CD4-positive, CD25-positive, alpha-beta regulatory T cell (primary cell): ENCODE data around the gene HABP2. TPM values are rescaled to one million over a fixed set of nuclear protein-coding genes. Genes with fewer than 3 reads are reported as not detected.
A peak's percentile ranks its signal among the peaks of the same experiment; 100 is the strongest.

ENCODE experiments used
- ATAC-seq, 2 donors: fragments of 150-1000 bp; cut with Tn5 transposase; one replicate each; pipeline ENCODE4 v1.10.0; 2021; ENCODE audit warnings: low read depth in 2 of 2, moderate number of reproducible peaks in 2 of 2, moderate library complexity in 1 of 2
- DNase-seq, 3 donors: peaks; one replicate each; pipeline versions ENCODE4 v3.0.0 to v3.0.0-alpha.2; 2012 to 2022; ENCODE audit warnings: mixed read lengths in 1 of 3
- H3K27ac ChIP-seq: one replicate; pipeline ENCODE4 v1.7.0; 2013; ENCODE audit warnings: mild to moderate bottlenecking, low read length; ENCODE audit not compliant: insufficient read depth, poor library complexity, severe bottlenecking
- H3K27me3 ChIP-seq: one replicate; pipeline ENCODE4 v1.7.0; 2013; ENCODE audit warnings: low read length; ENCODE audit not compliant: control insufficient read depth, insufficient read depth
- H3K36me3 ChIP-seq: one replicate; pipeline ENCODE4 v1.7.0; 2013; ENCODE audit warnings: mild to moderate bottlenecking, low read length, moderate library complexity; ENCODE audit not compliant: control insufficient read depth, insufficient read depth
- H3K4me1 ChIP-seq: 2 replicates; pipeline ENCODE4 v1.7.0; 2013; ENCODE audit warnings: mild to moderate bottlenecking, low read length; ENCODE audit not compliant: insufficient read depth, control insufficient read depth, poor library complexity, severe bottlenecking
- H3K4me3 ChIP-seq: one replicate; pipeline ENCODE4 v1.7.0; 2013; ENCODE audit warnings: low read depth, mild to moderate bottlenecking, low read length, moderate library complexity
- H3K9me3 ChIP-seq, 2 experiments: 1 replicate in 1 of 2; 2 replicates in 1 of 2; pipeline ENCODE4 v1.7.0; 2013; ENCODE audit warnings: low read length in 2 of 2, mild to moderate bottlenecking in 1 of 2, moderate library complexity in 1 of 2; ENCODE audit not compliant: control insufficient read depth in 2 of 2
- H3K27ac Mint-ChIP-seq, 3 donors: one replicate each; pipeline ENCODE4 v1.8.0; 2020 to 2022; ENCODE audit warnings: mild to moderate bottlenecking in 3 of 3, mixed read lengths in 3 of 3, moderate library complexity in 2 of 3
- H3K27me3 Mint-ChIP-seq: one replicate; pipeline ENCODE4 v1.8.0; 2022; ENCODE audit warnings: mild to moderate bottlenecking, mixed read lengths
- H3K36me3 Mint-ChIP-seq: one replicate; pipeline ENCODE4 v1.8.0; 2020; ENCODE audit warnings: mixed read lengths
- H3K4me1 Mint-ChIP-seq, 4 donors: one replicate each; pipeline ENCODE4 v1.8.0; 2020 to 2022; ENCODE audit warnings: mixed read lengths in 4 of 4, mild to moderate bottlenecking in 1 of 4
- H3K4me3 Mint-ChIP-seq, 4 donors: one replicate each; pipeline ENCODE4 v1.8.0; 2020 to 2022; ENCODE audit warnings: mild to moderate bottlenecking in 4 of 4, mixed read lengths in 4 of 4, moderate library complexity in 3 of 4
- H3K9me3 Mint-ChIP-seq, 7 donors: one replicate each; pipeline ENCODE4 v1.8.0; 2020 to 2022; ENCODE audit warnings: mixed read lengths in 7 of 7, mild to moderate bottlenecking in 3 of 7, moderate library complexity in 2 of 7
- polyA plus RNA-seq, 4 donors: library from polyadenylated mRNA; unstranded; fragments of 300-500 nt; fragmentation: Illumina TruSeq; gene quantifications; one replicate each; pipeline ENCODE4 v1.2.3, GENCODE V29; 2021
- total RNA-seq: library from RNA; stranded (reverse); gene quantifications from one replicate; pipeline ENCODE4 v1.2.3, GENCODE V29; 2022

HABP2 gene
- total and polyA plus RNA-seq, 5 donors from 2014 or later: not detected

DNA sequence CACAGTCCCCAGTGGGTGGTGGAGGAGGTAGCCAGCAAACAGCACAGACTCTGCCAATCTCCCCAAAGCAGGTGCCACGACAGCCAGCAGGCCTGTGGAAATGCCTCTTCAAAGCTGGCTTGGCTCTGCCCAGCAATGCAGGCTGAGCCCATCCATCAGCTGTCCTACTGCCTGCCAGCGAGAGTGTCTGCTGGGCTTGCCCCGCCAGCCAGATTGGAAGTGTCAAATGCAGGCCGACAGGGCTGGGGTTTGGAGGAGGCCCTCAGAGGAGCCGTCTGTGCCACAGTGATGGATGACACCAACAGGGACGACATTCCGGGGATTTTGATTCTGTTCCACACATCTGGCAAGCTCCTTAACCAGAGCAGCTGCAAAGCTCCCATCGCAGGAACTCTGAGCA, 16.7 kb downstream of the HABP2 start:
- no peak overlapping the region for H3K4me3 Mint-ChIP-seq
- no peaks in the 10 kb centered on the region for H3K36me3 Mint-ChIP-seq
- H3K4me1 ChIP-seq: no peaks in the 10 kb centered on the region
- no peaks in the 10 kb centered on the region for H3K36me3 ChIP-seq
- no peaks in the 10 kb centered on the region for H3K27me3 Mint-ChIP-seq
- peaks cover 0 to 2% (median 0%) of the 10 kb centered on the region in 7 donors for H3K9me3 Mint-ChIP-seq
- no peak overlapping the region for H3K4me3 ChIP-seq
- no peaks in the 10 kb centered on the region for H3K9me3 ChIP-seq
- DNase-seq (no peak), ATAC-seq (no peak)
- H3K27me3 ChIP-seq: no peaks in the 10 kb centered on the region
- no peak overlapping the region for H3K27ac ChIP-seq
- no peak overlapping the region for H3K27ac Mint-ChIP-seq
- no peaks in the 10 kb centered on the region for H3K4me1 Mint-ChIP-seq

- H3K27ac Mint-ChIP-seq: no peak overlapping the region
- ATAC-seq (no peak), DNase-seq (no peak)
Measured at GRCh38 chr10:113572520-113573290, 19.9 kb downstream of the HABP2 start.

DNA sequence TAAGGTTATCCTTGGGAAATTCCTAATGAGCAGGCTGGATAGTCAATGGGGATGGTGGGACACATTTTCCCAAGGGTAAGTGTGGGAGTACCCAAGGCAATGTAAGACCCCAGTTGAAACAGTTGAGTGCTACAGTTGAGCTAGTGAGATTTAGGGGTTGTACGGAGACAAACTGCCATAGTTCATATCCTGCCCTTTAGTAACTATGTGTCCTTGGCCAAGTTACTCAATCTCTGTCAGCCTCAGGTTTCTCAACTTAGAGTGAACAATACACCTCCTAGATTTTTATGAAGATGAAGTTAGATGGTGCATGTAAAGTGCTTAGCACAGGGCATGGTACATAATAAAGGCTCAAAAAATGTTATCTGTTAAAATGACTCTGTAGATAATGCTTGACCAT, 20.5 kb downstream of the HABP2 start:
- no peaks in the 10 kb centered on the region for H3K4me1 Mint-ChIP-seq
- H3K9me3 Mint-ChIP-seq: peaks cover 0 to 2% (median 0%) of the 10 kb centered on the region in 7 donors
- no peaks in the 10 kb centered on the region for H3K9me3 ChIP-seq
- H3K4me3 ChIP-seq: no peak overlapping the region
- no peak for ATAC-seq
- no peak for DNase-seq
- H3K4me3 Mint-ChIP-seq: no peak overlapping the region
- no peak overlapping the region for H3K27ac Mint-ChIP-seq
- no peaks in the 10 kb centered on the region for H3K27me3 Mint-ChIP-seq
- H3K36me3 ChIP-seq: no peaks in the 10 kb centered on the region
- no peaks in the 10 kb centered on the region for H3K36me3 Mint-ChIP-seq
- no peaks in the 10 kb centered on the region for H3K4me1 ChIP-seq
- H3K27ac ChIP-seq: no peak overlapping the region
- H3K27me3 ChIP-seq: no peaks in the 10 kb centered on the region

More at GRCh38 chr10:113572520-113573290, 19.9 kb downstream of the HABP2 start:
- no peak overlapping the region for H3K27ac ChIP-seq
- H3K36me3 ChIP-seq: no peaks in the 10 kb centered on the region
- Mint-ChIP-seq H3K9me3 (peaks cover 0 to 2% (median 0%) of the 10 kb centered on the region in 7 donors), H3K4me3 (no peak overlapping the region), H3K4me1 (no peaks in the 10 kb centered on the region), H3K27me3 (no peaks in the 10 kb centered on the region), H3K36me3 (no peaks in the 10 kb centered on the region)
- no peaks in the 10 kb centered on the region for H3K9me3 ChIP-seq
- no peaks in the 10 kb centered on the region for H3K27me3 ChIP-seq
- H3K4me3 ChIP-seq: no peak overlapping the region
- H3K4me1 ChIP-seq: no peaks in the 10 kb centered on the region

DNA sequence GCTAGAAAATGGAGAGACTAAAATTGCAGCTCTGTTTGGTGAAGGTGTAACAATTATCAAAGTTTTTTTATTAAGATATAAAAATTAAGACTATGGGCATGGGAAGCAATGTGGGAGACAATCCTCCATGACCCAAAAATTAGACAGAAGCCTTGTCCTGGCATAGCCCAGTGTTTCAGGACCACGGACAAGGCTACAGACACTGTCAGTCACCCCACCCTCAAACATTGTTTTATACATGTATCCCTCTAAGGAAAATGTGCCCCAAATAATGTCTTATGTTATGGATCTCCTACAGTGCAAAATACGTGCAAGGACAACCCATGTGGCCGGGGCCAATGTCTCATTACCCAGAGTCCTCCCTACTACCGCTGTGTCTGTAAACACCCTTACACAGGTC, 24.0 kb downstream of the HABP2 start:
- no peak for DNase-seq
- H3K27ac Mint-ChIP-seq: no peak overlapping the region
- peaks cover 0 to 3% (median 0%) of the 10 kb centered on the region in 7 donors for H3K9me3 Mint-ChIP-seq
- H3K4me1 Mint-ChIP-seq: no peaks in the 10 kb centered on the region
- H3K4me3 Mint-ChIP-seq: no peak overlapping the region
- Histone ChIP-seq H3K4me3 (no peak overlapping the region), H3K4me1 (no peaks in the 10 kb centered on the region), H3K36me3 (no peaks in the 10 kb centered on the region), H3K27me3 (no peaks in the 10 kb centered on the region), H3K27ac (no peak overlapping the region), H3K9me3 (no peaks in the 10 kb centered on the region)
- no peaks in the 10 kb centered on the region for H3K36me3 Mint-ChIP-seq
- no peaks in the 10 kb centered on the region for H3K27me3 Mint-ChIP-seq
- ATAC-seq: no peak

DNA sequence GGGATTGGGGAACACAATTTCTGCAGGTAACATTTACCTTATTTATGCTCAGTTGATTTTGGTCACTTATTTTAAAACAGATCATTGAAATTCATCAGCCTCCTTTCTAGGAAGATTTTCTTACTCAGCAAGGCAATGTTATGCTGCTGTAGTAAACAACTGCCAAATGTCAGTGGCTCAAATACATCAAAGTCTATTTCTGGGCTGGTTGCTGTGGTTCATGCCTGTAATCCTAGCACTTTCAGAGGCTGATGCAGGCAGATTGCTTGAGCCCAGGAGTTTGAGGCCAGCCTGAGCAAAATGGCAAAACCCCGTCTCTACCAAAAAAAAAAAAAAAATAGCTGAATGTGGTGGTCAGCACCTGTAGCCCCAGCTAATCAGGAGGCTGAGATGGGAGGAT, 25.9 kb downstream of the HABP2 start:
- Mint-ChIP-seq H3K27ac (no peak overlapping the region), H3K27me3 (peaks cover 4% of the 10 kb centered on the region), H3K36me3 (no peaks in the 10 kb centered on the region), H3K4me3 (no peak overlapping the region), H3K9me3 (peaks cover 0 to 3% (median 0%) of the 10 kb centered on the region in 7 donors), H3K4me1 (no peaks in the 10 kb centered on the region)
- Histone ChIP-seq H3K27me3 (no peaks in the 10 kb centered on the region), H3K4me3 (no peak overlapping the region), H3K27ac (no peak overlapping the region), H3K4me1 (no peaks in the 10 kb centered on the region), H3K9me3 (no peaks in the 10 kb centered on the region), H3K36me3 (no peaks in the 10 kb centered on the region)
- ATAC-seq: no peak
- DNase-seq: no peak

DNA sequence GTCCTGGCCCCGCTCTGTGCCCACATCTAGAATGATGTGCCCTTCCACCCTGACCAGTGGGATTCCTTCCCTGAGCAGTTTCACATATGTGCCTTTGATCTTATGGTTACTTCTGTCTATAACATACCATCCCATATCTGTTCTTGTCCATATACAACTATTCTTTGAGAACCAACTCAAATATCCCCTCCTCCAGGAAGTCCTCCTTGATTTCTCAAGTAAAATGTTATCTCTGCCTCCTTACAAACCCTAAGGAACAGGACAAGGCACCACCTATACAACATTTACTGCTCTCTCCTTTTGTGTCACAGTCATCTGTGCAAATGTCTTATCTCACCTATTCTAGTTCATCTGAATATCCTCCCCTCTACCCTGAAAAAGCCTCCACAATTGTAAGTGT, 28.2 kb downstream of the HABP2 start:
- no peaks in the 10 kb centered on the region for H3K36me3 Mint-ChIP-seq
- H3K9me3 ChIP-seq: no peaks in the 10 kb centered on the region
- no peak overlapping the region for H3K27ac Mint-ChIP-seq

DNA sequence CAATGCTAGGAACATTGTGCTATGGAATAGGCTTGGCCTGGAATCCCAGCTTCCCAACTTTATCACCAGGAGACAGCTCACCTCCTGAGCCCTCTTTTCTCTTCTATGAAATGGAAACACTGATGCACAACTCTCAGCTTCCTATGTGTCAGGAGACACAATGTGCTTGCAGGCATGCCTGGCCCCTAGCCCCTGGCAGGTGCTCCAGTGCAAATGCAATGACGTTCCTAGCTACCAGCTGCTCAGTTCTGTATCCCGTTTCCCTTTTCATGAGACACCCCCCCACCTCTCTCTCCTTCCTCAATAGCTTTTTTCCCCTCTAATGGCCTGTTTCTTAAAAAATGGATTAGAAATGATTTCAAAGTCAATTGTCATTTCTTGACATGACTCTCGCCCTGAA, 30.7 kb downstream of the HABP2 start:
- ATAC-seq (no peak), DNase-seq (no peak)
- Histone ChIP-seq H3K27me3 (no peaks in the 10 kb centered on the region), H3K4me3 (no peak overlapping the region), H3K27ac (no peak overlapping the region), H3K4me1 (no peaks in the 10 kb centered on the region), H3K36me3 (no peaks in the 10 kb centered on the region), H3K9me3 (no peaks in the 10 kb centered on the region)
- Mint-ChIP-seq H3K4me1 (no peaks in the 10 kb centered on the region), H3K4me3 (no peak overlapping the region), H3K36me3 (no peaks in the 10 kb centered on the region), H3K27me3 (peaks cover 4% of the 10 kb centered on the region), H3K27ac (no peak overlapping the region), H3K9me3 (peaks cover 0 to 3% (median 0%) of the 10 kb centered on the region in 7 donors)

More for the DNA sequence above, 28.2 kb downstream of the HABP2 start:
- H3K27ac ChIP-seq: no peak overlapping the region
- Mint-ChIP-seq H3K4me3 (no peak overlapping the region), H3K9me3 (peaks cover 0 to 3% (median 0%) of the 10 kb centered on the region in 7 donors), H3K4me1 (no peaks in the 10 kb centered on the region), H3K27me3 (peaks cover 4% of the 10 kb centered on the region)
- H3K36me3 ChIP-seq: no peaks in the 10 kb centered on the region
- H3K27me3 ChIP-seq: no peaks in the 10 kb centered on the region
- no peak overlapping the region for H3K4me3 ChIP-seq
- no peak for ATAC-seq
- DNase-seq: no peak
- H3K4me1 ChIP-seq: no peaks in the 10 kb centered on the region

GRCh38 chr10:113585949-113586348, 33.1 kb downstream of the HABP2 start:
- peaks cover 4% of the 10 kb centered on the region for H3K27me3 Mint-ChIP-seq
- Histone ChIP-seq H3K36me3 (no peaks in the 10 kb centered on the region), H3K27ac (no peak overlapping the region), H3K9me3 (no peaks in the 10 kb centered on the region), H3K4me1 (no peaks in the 10 kb centered on the region), H3K27me3 (no peaks in the 10 kb centered on the region), H3K4me3 (no peak overlapping the region)
- no peaks in the 10 kb centered on the region for H3K36me3 Mint-ChIP-seq
- DNase-seq (peak in 1 of 3 donors; percentile 2), ATAC-seq (no peak)
- no peak overlapping the region for H3K4me3 Mint-ChIP-seq
- peaks cover 0 to 3% (median 0%) of the 10 kb centered on the region in 7 donors for H3K9me3 Mint-ChIP-seq
- no peak overlapping the region for H3K27ac Mint-ChIP-seq
- H3K4me1 Mint-ChIP-seq: no peaks in the 10 kb centered on the region
